Gastrocnemius medialis (tissue), 4 donors: ENCODE measurements around the gene COQ8B.

ENCODE experiments used
- POLR2A ChIP-seq, 2 donors: fragments of 450-650 bp; IDR thresholded peaks; one replicate each; pipeline ENCODE4 v1.6.1; 2017; ENCODE audit warnings: antibody characterized with exemption in 2 of 2, mild to moderate bottlenecking in 2 of 2, moderate library complexity in 2 of 2
- TF ChIP-seq, protein P1 (sequence below), 5 experiments: fragments of 450-650 bp in 3 of 5; fragments of 200-600 bp in 2 of 5; sonication (generic) in 2 of 5; IDR thresholded peaks in 4 of 5; conservative IDR thresholded peaks in 1 of 5; 1 replicate in 4 of 5; 2 replicates in 1 of 5; pipeline ENCODE4 v1.5.1; 2016 to 2019; ENCODE audit warnings: antibody characterized with exemption in 5 of 5, mild to moderate bottlenecking in 3 of 5, moderate library complexity in 3 of 5

DNA sequence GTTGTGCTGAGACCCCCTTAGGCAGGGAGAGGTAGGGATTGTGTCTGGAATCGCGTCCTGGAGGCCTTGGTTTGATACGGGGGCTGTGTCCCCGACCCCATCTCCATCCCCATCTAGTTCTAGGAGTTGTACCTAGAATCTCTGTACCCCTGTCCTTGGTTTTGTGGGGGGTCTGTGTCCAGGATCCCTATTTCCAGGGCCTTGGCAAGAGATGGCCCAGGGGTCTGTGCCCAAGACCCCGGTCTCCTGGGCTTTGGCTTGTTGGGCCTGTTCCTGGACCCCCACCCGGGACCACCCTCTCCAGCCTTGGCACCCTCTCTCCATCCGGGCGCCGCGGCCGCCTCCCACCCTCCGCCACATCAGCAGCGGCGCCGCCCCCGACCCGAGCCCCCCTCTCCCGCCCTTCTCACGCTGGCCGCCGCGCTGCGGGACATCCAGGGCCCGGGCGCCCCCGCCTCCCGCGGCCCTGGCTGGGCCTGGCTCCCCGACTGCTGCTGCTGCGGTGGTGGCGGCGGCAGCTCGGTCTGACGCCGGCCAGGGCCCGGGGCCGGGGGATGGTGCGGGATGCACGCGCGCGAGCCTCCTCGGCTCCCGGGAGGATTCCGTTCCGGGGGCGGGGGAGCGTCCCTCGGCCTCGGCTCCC is 26.5 kb downstream of the COQ8B start, which contains the start of gene NUMBL:
- TF ChIP-seq, protein P1, sequence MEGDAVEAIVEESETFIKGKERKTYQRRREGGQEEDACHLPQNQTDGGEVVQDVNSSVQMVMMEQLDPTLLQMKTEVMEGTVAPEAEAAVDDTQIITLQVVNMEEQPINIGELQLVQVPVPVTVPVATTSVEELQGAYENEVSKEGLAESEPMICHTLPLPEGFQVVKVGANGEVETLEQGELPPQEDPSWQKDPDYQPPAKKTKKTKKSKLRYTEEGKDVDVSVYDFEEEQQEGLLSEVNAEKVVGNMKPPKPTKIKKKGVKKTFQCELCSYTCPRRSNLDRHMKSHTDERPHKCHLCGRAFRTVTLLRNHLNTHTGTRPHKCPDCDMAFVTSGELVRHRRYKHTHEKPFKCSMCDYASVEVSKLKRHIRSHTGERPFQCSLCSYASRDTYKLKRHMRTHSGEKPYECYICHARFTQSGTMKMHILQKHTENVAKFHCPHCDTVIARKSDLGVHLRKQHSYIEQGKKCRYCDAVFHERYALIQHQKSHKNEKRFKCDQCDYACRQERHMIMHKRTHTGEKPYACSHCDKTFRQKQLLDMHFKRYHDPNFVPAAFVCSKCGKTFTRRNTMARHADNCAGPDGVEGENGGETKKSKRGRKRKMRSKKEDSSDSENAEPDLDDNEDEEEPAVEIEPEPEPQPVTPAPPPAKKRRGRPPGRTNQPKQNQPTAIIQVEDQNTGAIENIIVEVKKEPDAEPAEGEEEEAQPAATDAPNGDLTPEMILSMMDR (IDR thresholded peaks at IDR 0.05 in 4 of 5, conservative IDR thresholded peaks at IDR 0.05 in 1 of 5) = no peak
- peak; percentile 64 to 68 for TF ChIP-seq POLR2A (IDR thresholded peaks at IDR 0.05)
